H9 (cell line): Measurements from ENCODE around the gene VSTM4. TPM values are rescaled to one million over a fixed set of nuclear protein-coding genes. Genes with fewer than 3 reads are reported as not detected.

ENCODE experiments used
- DNase-seq: peaks from one replicate; pipeline ENCODE4 v3.0.0-alpha.2; 2017
- H2AFZ ChIP-seq: one replicate; pipeline ENCODE4 v1.6.1; 2013; ENCODE audit warnings: mild to moderate bottlenecking, low read length, control low read depth, moderate library complexity
- H2AK5ac ChIP-seq: 2 replicates; pipeline ENCODE4 v1.6.1; 2013; ENCODE audit warnings: low read length, control low read depth, mixed read lengths; ENCODE audit not compliant: insufficient read length
- H2BK120ac ChIP-seq: one replicate; pipeline ENCODE4 v1.6.1; 2013; ENCODE audit warnings: low read depth, mild to moderate bottlenecking, low read length, control low read depth, inconsistent platforms; ENCODE audit not compliant: poor library complexity, severe bottlenecking
- H2BK12ac ChIP-seq: 2 replicates; pipeline ENCODE4 v1.6.1; 2013; ENCODE audit warnings: low read length, control low read depth, mixed read lengths, low read depth; ENCODE audit not compliant: insufficient read length
- H2BK15ac ChIP-seq: 2 replicates; pipeline ENCODE4 v1.6.1; 2013; ENCODE audit warnings: low read depth, low read length, control low read depth
- H2BK20ac ChIP-seq: one replicate; pipeline ENCODE4 v1.6.1; 2013; ENCODE audit warnings: low read depth, mild to moderate bottlenecking, low read length, control low read depth, inconsistent platforms; ENCODE audit not compliant: poor library complexity, severe bottlenecking
- H2BK5ac ChIP-seq: 2 replicates; pipeline ENCODE4 v1.6.1; 2013; ENCODE audit warnings: low read length, control low read depth, mixed read lengths; ENCODE audit not compliant: insufficient read length
- H3K14ac ChIP-seq: 2 replicates; pipeline ENCODE4 v1.6.1; 2013; ENCODE audit warnings: low read length, control low read depth; ENCODE audit not compliant: insufficient read depth
- H3K18ac ChIP-seq: 2 replicates; pipeline ENCODE4 v1.6.1; 2013; ENCODE audit warnings: low read depth, mild to moderate bottlenecking, mixed read lengths, low read length, control low read depth; ENCODE audit not compliant: insufficient read length
- H3K23ac ChIP-seq: 2 replicates; pipeline ENCODE4 v1.6.1; 2013; ENCODE audit warnings: low read length, control low read depth, mixed read lengths, low read depth; ENCODE audit not compliant: insufficient read length
- H3K23me2 ChIP-seq: 2 replicates; pipeline ENCODE4 v1.6.1; 2013; ENCODE audit warnings: low read depth, mild to moderate bottlenecking, mixed read lengths, low read length, control low read depth; ENCODE audit not compliant: insufficient read length, poor library complexity, severe bottlenecking
- H3K27ac ChIP-seq: 2 replicates; pipeline ENCODE4 v1.5.1; 2013; ENCODE audit warnings: low read length, control low read depth, mixed read lengths, low read depth; ENCODE audit not compliant: insufficient read length
- H3K27me3 ChIP-seq: 2 replicates; pipeline ENCODE4 v1.6.1; 2013; ENCODE audit warnings: low read length, control low read depth, inconsistent platforms; ENCODE audit not compliant: insufficient read depth
- H3K4ac ChIP-seq: 2 replicates; pipeline ENCODE4 v1.6.1; 2013; ENCODE audit warnings: low read depth, mild to moderate bottlenecking, control low read depth, inconsistent platforms, low read length, moderate library complexity
- H3K4me1 ChIP-seq: 2 replicates; pipeline ENCODE4 v1.6.1; 2013; ENCODE audit warnings: low read length, control low read depth, inconsistent platforms; ENCODE audit not compliant: insufficient read depth
- H3K4me2 ChIP-seq: 2 replicates; pipeline ENCODE4 v1.6.1; 2013; ENCODE audit warnings: low read length, control low read depth, mixed read lengths; ENCODE audit not compliant: insufficient read length, insufficient read depth
- H3K56ac ChIP-seq: 2 replicates; pipeline ENCODE4 v1.6.1; 2013; ENCODE audit warnings: low read depth, mild to moderate bottlenecking, mixed read lengths, low read length, control low read depth; ENCODE audit not compliant: insufficient read length
- H3K79me1 ChIP-seq: 2 replicates; pipeline ENCODE4 v1.6.1; 2013; ENCODE audit warnings: low read depth, mild to moderate bottlenecking, moderate library complexity, low read length, control low read depth, inconsistent platforms; ENCODE audit not compliant: insufficient read depth, poor library complexity, severe bottlenecking
- H3K79me2 ChIP-seq: 2 replicates; pipeline ENCODE4 v1.6.1; 2013; ENCODE audit warnings: low read length, control low read depth, inconsistent platforms; ENCODE audit not compliant: insufficient read depth
- H3K9ac ChIP-seq: 2 replicates; pipeline ENCODE4 v1.6.1; 2013; ENCODE audit warnings: low read length, control low read depth, mixed read lengths; ENCODE audit not compliant: insufficient read length; ENCODE audit errors: extremely low read depth
- H3K9me3 ChIP-seq: one replicate; pipeline ENCODE4 v1.6.1; 2013; ENCODE audit warnings: low read depth, low read length, inconsistent platforms; ENCODE audit not compliant: control insufficient read depth
- H3T11ph ChIP-seq: one replicate; pipeline ENCODE4 v1.6.1; 2013; ENCODE audit warnings: mild to moderate bottlenecking, low read length, control low read depth, inconsistent platforms
- H4K20me1 ChIP-seq: one replicate; pipeline ENCODE4 v1.6.1; 2013; ENCODE audit not compliant: control insufficient read depth, insufficient read length, insufficient read depth
- H4K5ac ChIP-seq: 2 replicates; pipeline ENCODE4 v1.6.1; 2013; ENCODE audit warnings: low read depth, mild to moderate bottlenecking, mixed read lengths, low read length, control low read depth; ENCODE audit not compliant: insufficient read length
- H4K8ac ChIP-seq: replicated peaks from 2 replicates; pipeline ENCODE4 v1.6.1; 2013; ENCODE audit warnings: low read length, control low read depth, mixed read lengths, low read depth; ENCODE audit not compliant: insufficient read length
- H4K91ac ChIP-seq: 2 replicates; pipeline ENCODE4 v1.6.1; 2013; ENCODE audit warnings: low read depth, mild to moderate bottlenecking, moderate library complexity, mixed read lengths, low read length, control low read depth; ENCODE audit not compliant: insufficient read length
- H3K27ac Mint-ChIP-seq, 3 experiments: 2 replicates in 2 of 3; 3 replicates in 1 of 3; pipeline ENCODE4 v1.8.0; 2020 to 2021; ENCODE audit warnings: mixed read lengths in 3 of 3, mild to moderate bottlenecking in 1 of 3, moderate library complexity in 1 of 3
- H3K27me3 Mint-ChIP-seq: 2 replicates; pipeline ENCODE4 v1.8.0; 2021; ENCODE audit warnings: low read depth, mild to moderate bottlenecking, moderate library complexity, mixed read lengths
- H3K36me3 Mint-ChIP-seq, 3 experiments: 2 replicates in 2 of 3; 3 replicates in 1 of 3; pipeline ENCODE4 v1.8.0; 2020 to 2021; ENCODE audit warnings: low read depth in 3 of 3, mixed read lengths in 3 of 3; ENCODE audit not compliant: insufficient read depth in 1 of 3
- H3K4me1 Mint-ChIP-seq, 2 experiments: 2 replicates each; pipeline ENCODE4 v1.8.0; 2020; ENCODE audit warnings: mixed read lengths in 2 of 2
- H3K4me3 Mint-ChIP-seq, 2 experiments: 2 replicates in 1 of 2; 3 replicates in 1 of 2; pipeline ENCODE4 v1.8.0; 2020 to 2021; ENCODE audit warnings: mild to moderate bottlenecking in 2 of 2, mixed read lengths in 2 of 2, moderate library complexity in 1 of 2
- H3K9me3 Mint-ChIP-seq, 2 experiments: 2 replicates in 1 of 2; 3 replicates in 1 of 2; pipeline ENCODE4 v1.8.0; 2020; ENCODE audit warnings: mild to moderate bottlenecking in 2 of 2, mixed read lengths in 2 of 2, moderate library complexity in 1 of 2
- WGBS: extraction: QIAGEN DNeasy Blood & Tissue Kit; methylation state at CpG from one replicate; pipeline ENCODE4 v1.1.7; 2013; ENCODE audit warnings: missing lambda C conversion rate, low lambda C conversion rate, mixed read lengths; ENCODE audit not compliant: insufficient read length; ENCODE audit errors: extremely low coverage; 5-methylcytosine and 5-hydroxymethylcytosine counted together
- total RNA-seq: library from RNA; stranded (reverse); gene quantifications from 2 replicates; pipeline ENCODE4 v1.2.1, GENCODE V29; 2021
- TF ChIP-seq, protein P1 (sequence below): fragments of 200-600 bp; sonication (generic); conservative IDR thresholded peaks from 3 replicates; pipeline ENCODE4 v1.8.0; 2021; ENCODE audit warnings: antibody characterized with exemption, mild to moderate bottlenecking

Gene VSTM4
- total RNA-seq, 1 experiment from 2014 or later, result 0.44 TPM

DNA sequence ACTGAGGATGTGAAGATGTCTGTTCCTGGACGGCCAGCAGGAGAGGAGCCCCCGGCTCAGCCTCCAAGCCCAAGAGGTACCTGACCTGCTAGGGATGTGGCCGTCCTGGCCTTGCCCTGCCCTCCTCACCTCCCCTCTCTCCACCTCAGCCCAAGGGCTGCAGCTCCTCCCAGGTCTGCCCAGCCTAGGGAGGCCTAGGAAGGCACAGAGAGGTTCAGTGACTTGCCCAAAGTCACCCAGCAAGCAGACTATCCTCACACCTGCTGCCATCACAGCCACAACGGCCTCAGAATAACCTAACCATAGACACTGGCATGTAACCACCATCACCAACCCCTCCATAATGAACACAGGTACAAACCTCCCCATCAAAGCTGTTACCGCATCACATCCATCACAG, 137.0 kb downstream of the VSTM4 start:
- Mint-ChIP-seq H3K27ac (no peak overlapping the region), H3K36me3 (no peaks in the 10 kb centered on the region), H3K9me3 (no peaks in the 10 kb centered on the region; a peak in 1 of 5 replicates), H3K27me3 (peaks cover 1% of the 10 kb centered on the region), H3K4me1 (no peaks in the 10 kb centered on the region), H3K4me3 (no peak overlapping the region)
- Histone ChIP-seq H2BK12ac (no peak overlapping the region), H3K9me3 (no peaks in the 10 kb centered on the region), H3K79me2 (no peaks in the 10 kb centered on the region), H2AK5ac (no peak overlapping the region), H3K4me2 (no peak overlapping the region), H2BK5ac (no peak overlapping the region), H3K4ac (no peak overlapping the region), H4K5ac (no peak overlapping the region), H3K27me3 (no peaks in the 10 kb centered on the region), H2AFZ (no peak overlapping the region), H3K18ac (peak overlapping the region; percentile 29), H4K8ac (no peak overlapping the region), H4K20me1 (no peaks in the 10 kb centered on the region), H3K23me2 (no peaks in the 10 kb centered on the region), H3K79me1 (no peaks in the 10 kb centered on the region), H3K23ac (no peak overlapping the region), H3K56ac (no peak overlapping the region), H3T11ph (no peak overlapping the region), H3K27ac (no peak overlapping the region), H3K9ac (no peak overlapping the region), H4K91ac (no peak overlapping the region), H3K14ac (no peak overlapping the region), H2BK20ac (no peak overlapping the region), H3K4me1 (no peaks in the 10 kb centered on the region), H2BK15ac (no peak overlapping the region), H2BK120ac (no peak overlapping the region)
- TF ChIP-seq, protein P1, sequence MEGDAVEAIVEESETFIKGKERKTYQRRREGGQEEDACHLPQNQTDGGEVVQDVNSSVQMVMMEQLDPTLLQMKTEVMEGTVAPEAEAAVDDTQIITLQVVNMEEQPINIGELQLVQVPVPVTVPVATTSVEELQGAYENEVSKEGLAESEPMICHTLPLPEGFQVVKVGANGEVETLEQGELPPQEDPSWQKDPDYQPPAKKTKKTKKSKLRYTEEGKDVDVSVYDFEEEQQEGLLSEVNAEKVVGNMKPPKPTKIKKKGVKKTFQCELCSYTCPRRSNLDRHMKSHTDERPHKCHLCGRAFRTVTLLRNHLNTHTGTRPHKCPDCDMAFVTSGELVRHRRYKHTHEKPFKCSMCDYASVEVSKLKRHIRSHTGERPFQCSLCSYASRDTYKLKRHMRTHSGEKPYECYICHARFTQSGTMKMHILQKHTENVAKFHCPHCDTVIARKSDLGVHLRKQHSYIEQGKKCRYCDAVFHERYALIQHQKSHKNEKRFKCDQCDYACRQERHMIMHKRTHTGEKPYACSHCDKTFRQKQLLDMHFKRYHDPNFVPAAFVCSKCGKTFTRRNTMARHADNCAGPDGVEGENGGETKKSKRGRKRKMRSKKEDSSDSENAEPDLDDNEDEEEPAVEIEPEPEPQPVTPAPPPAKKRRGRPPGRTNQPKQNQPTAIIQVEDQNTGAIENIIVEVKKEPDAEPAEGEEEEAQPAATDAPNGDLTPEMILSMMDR, result no peak
- no peak for DNase-seq
- WGBS, result no CpG with 5 or more reads among the region's 5 CpGs
